HepG2 (cell line): ENCODE data around the gene ANO9. TPM values are rescaled to one million over a fixed set of nuclear protein-coding genes. Genes with fewer than 3 reads are reported as not detected.

ENCODE experiments used
- AKAP8 ChIP-seq: sonication (generic); formaldehyde crosslinking; IDR thresholded peaks from 2 replicates; pipeline ENCODE4 v1.5.1; 2020; ENCODE audit warnings: mild to moderate bottlenecking, missing genetic modification reagents
- BHLHE40 ChIP-seq: IDR thresholded peaks from 2 replicates; pipeline ENCODE4 v1.6.1; 2011; ENCODE audit warnings: low read length, improper control_type of control experiment
- DNMT3B ChIP-seq: conservative IDR thresholded peaks from 2 replicates; pipeline ENCODE4 v1.6.1; 2016; ENCODE audit warnings: missing biosample characterization, control low read depth
- FOXK1 ChIP-seq: sonication (generic); formaldehyde crosslinking; IDR thresholded peaks from 2 replicates; pipeline ENCODE4 v1.4.0; 2020; ENCODE audit warnings: low read depth, missing genetic modification reagents, borderline replicate concordance
- HNF4A ChIP-seq: sonication (generic); formaldehyde crosslinking; IDR thresholded peaks from 2 replicates; pipeline ENCODE4 v1.4.0; 2020; ENCODE audit warnings: missing genetic modification reagents
- MTF2 ChIP-seq: sonication (generic); formaldehyde crosslinking; IDR thresholded peaks from 2 replicates; pipeline ENCODE4 v1.5.0; 2020; ENCODE audit warnings: missing genetic modification reagents, borderline replicate concordance
- NFIB ChIP-seq: sonication (generic); formaldehyde crosslinking; IDR thresholded peaks from 2 replicates; pipeline ENCODE4 v1.9.0; 2021; ENCODE audit warnings: missing genetic modification reagents, mild to moderate bottlenecking, borderline replicate concordance
- NR2F6 ChIP-seq, 2 experiments: IDR thresholded peaks; 2 replicates each; pipeline ENCODE4 v1.6.1; 2016; ENCODE audit warnings: antibody characterized with exemption in 1 of 2, mild to moderate bottlenecking in 1 of 2
- RAD51 ChIP-seq: fragments of 450-650 bp; IDR thresholded peaks from 2 replicates; pipeline ENCODE4 v1.6.1; 2016; ENCODE audit warnings: borderline replicate concordance
- SCMH1 ChIP-seq: sonication (generic); formaldehyde crosslinking; IDR thresholded peaks from 2 replicates; pipeline ENCODE4 v1.9.0; 2021; ENCODE audit warnings: missing genetic modification reagents, mild to moderate bottlenecking, borderline replicate concordance
- SPEN ChIP-seq: sonication (generic); formaldehyde crosslinking; IDR thresholded peaks from 2 replicates; pipeline ENCODE4 v1.5.1; 2020; ENCODE audit warnings: low read depth, mild to moderate bottlenecking, missing genetic modification reagents
- SYNCRIP ChIP-seq: fragments of 200-400 bp; formaldehyde crosslinking; IDR thresholded peaks from 2 replicates; pipeline ENCODE4 v1.6.1; 2018; ENCODE audit warnings: mild to moderate bottlenecking, low read depth, low read length; ENCODE audit not compliant: insufficient read depth
- ZFP90 ChIP-seq: sonication (generic); formaldehyde crosslinking; IDR thresholded peaks from 2 replicates; pipeline ENCODE4 v1.8.0; 2022; ENCODE audit warnings: missing genetic modification reagents, mild to moderate bottlenecking, inconsistent platforms, borderline replicate concordance
- ZNF18 ChIP-seq: sonication (generic); formaldehyde crosslinking; IDR thresholded peaks from 2 replicates; pipeline ENCODE4 v1.8.0; 2022; ENCODE audit warnings: mild to moderate bottlenecking, missing genetic modification reagents; ENCODE audit not compliant: insufficient replicate concordance
- ZNF354B ChIP-seq: sonication (generic); formaldehyde crosslinking; IDR thresholded peaks from 2 replicates; pipeline ENCODE4 v1.8.0; 2022; ENCODE audit warnings: mild to moderate bottlenecking, missing genetic modification reagents
- ZNF432 ChIP-seq: sonication (generic); formaldehyde crosslinking; IDR thresholded peaks from 2 replicates; pipeline ENCODE4 v1.5.0; 2020; ENCODE audit warnings: missing genetic modification reagents, mild to moderate bottlenecking, borderline replicate concordance
- ZNF629 ChIP-seq: sonication (generic); formaldehyde crosslinking; conservative IDR thresholded peaks from 2 replicates; pipeline ENCODE4 v1.5.0; 2020; ENCODE audit warnings: missing genetic modification reagents
- ZNF660 ChIP-seq: sonication (generic); formaldehyde crosslinking; IDR thresholded peaks from 2 replicates; pipeline ENCODE4 v1.5.1; 2020; ENCODE audit warnings: mild to moderate bottlenecking, low read depth, missing genetic modification reagents, borderline replicate concordance
- ZNF747 ChIP-seq: sonication (generic); formaldehyde crosslinking; IDR thresholded peaks from 2 replicates; pipeline ENCODE4 v1.8.1; 2023; ENCODE audit warnings: missing genetic modification reagents, mild to moderate bottlenecking, borderline replicate concordance
- ZNF775 ChIP-seq: sonication (generic); formaldehyde crosslinking; IDR thresholded peaks from 2 replicates; pipeline ENCODE4 v1.4.0; 2020; ENCODE audit warnings: missing genetic modification reagents, mild to moderate bottlenecking, moderate library complexity, borderline replicate concordance
- ZNF777 ChIP-seq: sonication (generic); formaldehyde crosslinking; IDR thresholded peaks from 2 replicates; pipeline ENCODE4 v1.4.0; 2020; ENCODE audit warnings: missing genetic modification reagents
- ZNF788 ChIP-seq: sonication (generic); formaldehyde crosslinking; IDR thresholded peaks from 2 replicates; pipeline ENCODE4 v1.5.0; 2020; ENCODE audit warnings: mild to moderate bottlenecking, missing genetic modification reagents, borderline replicate concordance
- polyA plus RNA-seq, 8 experiments: library from polyadenylated mRNA; depleted of rRNA in 3 of 8; stranded (reverse) in 7 of 8; unstranded in 1 of 8; fragments of >200 nt; fragmentation: Illumina TruSeq in 4 of 8; extraction: Trizol in 4 of 8; gene quantifications; 2 replicates each; pipeline versions ENCODE4 v1.2.1 to v1.2.3, GENCODE V29; 2011 to 2016; ENCODE audit warnings: low read depth in 4 of 8, missing spikeins in 1 of 8, mixed read lengths in 1 of 8; ENCODE audit not compliant: insufficient read depth in 1 of 8
- total RNA-seq, 5 experiments: library from RNA; depleted of rRNA; stranded (reverse); fragments of >200 nt; fragmentation: Illumina TruSeq; extraction: Trizol; gene quantifications; 2 replicates each; pipeline ENCODE4 v1.2.3, GENCODE V29; 2016; ENCODE audit warnings: low read depth in 1 of 5
- TF ChIP-seq, protein P1 (sequence below): sonication (generic); formaldehyde crosslinking; IDR thresholded peaks from 2 replicates; pipeline ENCODE4 v1.4.0; 2020; ENCODE audit warnings: mild to moderate bottlenecking, missing genetic modification reagents
- TF ChIP-seq, protein P2 (sequence below): sonication (generic); formaldehyde crosslinking; IDR thresholded peaks from 2 replicates; pipeline ENCODE4 v1.8.0; 2022; ENCODE audit warnings: mild to moderate bottlenecking, missing genetic modification reagents, moderate library complexity
- TF ChIP-seq, protein P3 (sequence below): sonication (generic); formaldehyde crosslinking; IDR thresholded peaks from 2 replicates; pipeline ENCODE4 v1.4.0; 2020; ENCODE audit warnings: missing genetic modification reagents, low read depth, mild to moderate bottlenecking, borderline replicate concordance

ANO9 gene
- total and polyA plus RNA-seq, 2 of the 13 experiments (the other 11 are each of a cell fraction or from before 2014, with no cell fraction given), result 8.9 to 14.3 TPM

DNA sequence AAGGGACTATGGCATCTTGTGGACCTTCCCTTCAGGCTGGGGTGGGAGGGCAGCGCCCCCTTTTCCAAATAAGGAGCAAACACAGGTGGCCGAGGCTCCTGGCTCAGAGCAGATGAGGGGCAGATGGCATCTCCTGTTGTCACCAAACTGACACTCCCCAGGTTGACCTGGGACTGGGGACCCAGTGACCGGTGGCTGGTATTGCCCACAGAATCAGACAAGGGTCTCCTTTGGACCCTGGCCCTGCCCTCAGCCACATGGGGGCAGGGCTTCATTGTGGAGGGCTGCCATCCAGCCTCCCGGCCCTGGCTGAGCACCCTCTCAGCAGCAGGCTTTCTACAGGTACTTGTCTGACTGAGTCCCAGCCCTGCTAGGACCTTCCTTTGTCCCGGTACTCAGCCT is 26.2 kb downstream of the ANO9 start (continued):
- TF ChIP-seq NR2F6 (IDR thresholded peaks at IDR 0.05) (no peak; the same call in none of the 2 replicates), NR2F6 (CRISPR knock-in tag; IDR thresholded peaks at IDR 0.05) (peak; percentile 4; the same call in 1 of the 2 replicates), ZNF777 (CRISPR knock-in tag) (0 out of 2 replicates have a peak, but pooled peaks have one; percentile 4), ZNF747 (no peak), BHLHE40 (no peak), SPEN (CRISPR knock-in tag) (no peak), NFIB (no peak), HNF4A (CRISPR knock-in tag) (peak; percentile 25; the same call in 1 of the 2 replicates), ZNF788 (CRISPR knock-in tag) (no peak), RAD51 (no peak), SCMH1 (no peak), ZFP90 (CRISPR knock-in tag) (no peak), ZNF660 (CRISPR knock-in tag) (no peak), MTF2 (CRISPR knock-in tag) (no peak), SYNCRIP (no peak), ZNF775 (no peak), FOXK1 (no peak), ZNF354B (CRISPR knock-in tag) (no peak), AKAP8 (CRISPR knock-in tag) (no peak), ZNF432 (CRISPR knock-in tag) (no peak), DNMT3B (CRISPR knock-in tag) (no peak), ZNF629 (no peak), ZNF18 (CRISPR knock-in tag) (no peak)
- TF ChIP-seq, protein P1, sequence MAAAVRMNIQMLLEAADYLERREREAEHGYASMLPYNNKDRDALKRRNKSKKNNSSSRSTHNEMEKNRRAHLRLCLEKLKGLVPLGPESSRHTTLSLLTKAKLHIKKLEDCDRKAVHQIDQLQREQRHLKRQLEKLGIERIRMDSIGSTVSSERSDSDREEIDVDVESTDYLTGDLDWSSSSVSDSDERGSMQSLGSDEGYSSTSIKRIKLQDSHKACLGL, result no peak
- TF ChIP-seq, protein P2, sequence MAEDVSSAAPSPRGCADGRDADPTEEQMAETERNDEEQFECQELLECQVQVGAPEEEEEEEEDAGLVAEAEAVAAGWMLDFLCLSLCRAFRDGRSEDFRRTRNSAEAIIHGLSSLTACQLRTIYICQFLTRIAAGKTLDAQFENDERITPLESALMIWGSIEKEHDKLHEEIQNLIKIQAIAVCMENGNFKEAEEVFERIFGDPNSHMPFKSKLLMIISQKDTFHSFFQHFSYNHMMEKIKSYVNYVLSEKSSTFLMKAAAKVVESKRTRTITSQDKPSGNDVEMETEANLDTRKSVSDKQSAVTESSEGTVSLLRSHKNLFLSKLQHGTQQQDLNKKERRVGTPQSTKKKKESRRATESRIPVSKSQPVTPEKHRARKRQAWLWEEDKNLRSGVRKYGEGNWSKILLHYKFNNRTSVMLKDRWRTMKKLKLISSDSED (CRISPR knock-in tag), result no peak
- TF ChIP-seq, protein P3, sequence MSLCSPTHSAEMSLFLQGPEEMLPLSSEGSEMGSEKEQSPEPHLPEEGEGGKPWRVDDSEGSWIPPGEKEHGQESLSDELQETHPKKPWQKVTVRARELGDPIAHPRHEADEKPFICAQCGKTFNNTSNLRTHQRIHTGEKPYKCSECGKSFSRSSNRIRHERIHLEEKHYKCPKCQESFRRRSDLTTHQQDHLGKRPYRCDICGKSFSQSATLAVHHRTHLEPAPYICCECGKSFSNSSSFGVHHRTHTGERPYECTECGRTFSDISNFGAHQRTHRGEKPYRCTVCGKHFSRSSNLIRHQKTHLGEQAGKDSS, result 0 out of 2 replicates have a peak, but pooled peaks have one; percentile 36
- TF ChIP-seq, all 625 proteins: peak for 13
